ENCODE data around the gene SAMD4A.

SAMD4A gene

GRCh38 chr14:54667764-54668163 lies 100.8 kb downstream of the SAMD4A start:
- ChIA-PET CTCF (interaction anchor here (1.7 kb wide), 1 partner anchor 10 kb away, joined by 3 read pairs; no protein-coding TSS in a partner anchor), POLR2A (no interaction called here)
- TF ChIP-seq TARDBP (IDR thresholded peaks at IDR 0.05) = no peak
- no peak for TF ChIP-seq SP1 (IDR thresholded peaks at IDR 0.05)
- no peak for TF ChIP-seq ELF4 (IDR thresholded peaks at IDR 0.05)
- no peak for TF ChIP-seq BHLHE40 (IDR thresholded peaks at IDR 0.05; ENCODE audit: borderline replicate concordance)
- TF ChIP-seq CTBP1 (IDR thresholded peaks at IDR 0.05; ENCODE audit: borderline replicate concordance) = no peak
- TF ChIP-seq FOXK2 (IDR thresholded peaks at IDR 0.05) = no peak
- no peak for TF ChIP-seq ZNF384 (IDR thresholded peaks at IDR 0.05)
- no peak for DNase-seq (ENCODE audit: extremely low spot score)

DNA sequence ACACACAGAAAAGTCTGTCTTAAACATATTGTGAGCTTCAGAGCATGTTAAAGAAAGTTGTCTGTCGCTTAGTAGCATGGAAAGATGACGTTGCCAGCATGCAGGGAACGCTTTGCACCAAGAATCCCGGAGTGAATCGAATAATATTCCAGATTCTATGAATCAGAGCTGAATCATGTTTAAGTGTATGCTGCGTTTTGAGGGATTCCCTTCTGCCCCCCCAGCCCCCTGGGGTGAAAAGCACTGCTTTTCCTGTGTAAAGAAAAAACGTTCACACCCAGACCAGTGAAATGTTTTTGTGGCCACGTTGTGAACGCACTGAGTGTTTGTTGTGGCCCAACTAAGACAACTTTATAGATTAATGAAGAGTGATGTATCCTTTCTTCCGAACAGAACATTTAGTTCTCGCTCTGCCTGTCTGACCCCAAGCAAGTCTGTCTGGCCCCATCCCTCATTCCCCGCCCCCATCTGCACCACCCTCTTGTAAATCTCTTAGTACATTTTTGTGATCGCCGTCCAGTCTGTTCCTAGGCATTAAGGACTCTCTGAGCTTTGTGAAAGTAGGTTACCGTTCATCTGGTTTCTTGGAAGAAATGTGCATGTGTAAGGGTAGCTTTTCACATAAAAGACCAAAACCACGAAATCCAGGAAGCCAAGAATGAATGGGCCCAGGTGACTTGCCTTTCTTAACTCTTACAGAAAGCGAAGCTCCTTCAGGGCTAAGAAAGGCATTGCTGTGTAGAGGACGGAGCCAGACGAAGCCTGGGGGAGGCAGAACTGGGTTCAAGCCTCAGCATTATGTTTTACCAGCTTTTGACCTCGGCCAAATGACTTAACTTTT lies 103.0 kb downstream of the SAMD4A start:
- ChIA-PET CTCF (interaction anchor here (0.6 to 1.3 kb wide), 4 partner anchors 27 to 104 kb away, joined by 3 to 4 read pairs (median 4); no protein-coding TSS in a partner anchor), POLR2A (interaction anchor here (1.1 kb wide), 1 partner anchor 68 kb away, joined by 3 read pairs; no protein-coding TSS in a partner anchor)
- no peak for DNase-seq (ENCODE audit: extremely low spot score)
- TF ChIP-seq, protein P1, sequence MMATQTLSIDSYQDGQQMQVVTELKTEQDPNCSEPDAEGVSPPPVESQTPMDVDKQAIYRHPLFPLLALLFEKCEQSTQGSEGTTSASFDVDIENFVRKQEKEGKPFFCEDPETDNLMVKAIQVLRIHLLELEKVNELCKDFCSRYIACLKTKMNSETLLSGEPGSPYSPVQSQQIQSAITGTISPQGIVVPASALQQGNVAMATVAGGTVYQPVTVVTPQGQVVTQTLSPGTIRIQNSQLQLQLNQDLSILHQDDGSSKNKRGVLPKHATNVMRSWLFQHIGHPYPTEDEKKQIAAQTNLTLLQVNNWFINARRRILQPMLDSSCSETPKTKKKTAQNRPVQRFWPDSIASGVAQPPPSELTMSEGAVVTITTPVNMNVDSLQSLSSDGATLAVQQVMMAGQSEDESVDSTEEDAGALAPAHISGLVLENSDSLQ (IDR thresholded peaks at IDR 0.05) = no peak
- no peak for TF ChIP-seq L3MBTL2 (conservative IDR thresholded peaks at IDR 0.05)
- no peak for TF ChIP-seq NFRKB (IDR thresholded peaks at IDR 0.05)
- no peak for TF ChIP-seq TARDBP (IDR thresholded peaks at IDR 0.05)
- no peak for TF ChIP-seq CTBP1 (IDR thresholded peaks at IDR 0.05; ENCODE audit: borderline replicate concordance)
- no peak for TF ChIP-seq ARNT (IDR thresholded peaks at IDR 0.05)
- TF ChIP-seq FOXA1 (IDR thresholded peaks at IDR 0.05) = no peak
- TF ChIP-seq BHLHE40 (IDR thresholded peaks at IDR 0.05; ENCODE audit: borderline replicate concordance) = no peak
- no peak for TF ChIP-seq FOXM1 (IDR thresholded peaks at IDR 0.05; ENCODE audit: borderline replicate concordance)
- no peak for TF ChIP-seq ELF4 (IDR thresholded peaks at IDR 0.05)
- no peak for TF ChIP-seq HDGF (IDR thresholded peaks at IDR 0.05; ENCODE audit: borderline replicate concordance)
- TF ChIP-seq SUZ12 (IDR thresholded peaks at IDR 0.05) = no peak
- TF ChIP-seq LEF1 (IDR thresholded peaks at IDR 0.05; ENCODE audit: borderline replicate concordance) = no peak
- TF ChIP-seq FOXK2 (IDR thresholded peaks at IDR 0.05) = no peak
- no peak for TF ChIP-seq ZNF384 (IDR thresholded peaks at IDR 0.05)
- no peak for TF ChIP-seq SP1 (IDR thresholded peaks at IDR 0.05)

- TF ChIP-seq BHLHE40 (IDR thresholded peaks at IDR 0.05; ENCODE audit: borderline replicate concordance) (no peak), SUZ12 (IDR thresholded peaks at IDR 0.05) (no peak), ARNT (IDR thresholded peaks at IDR 0.05) (no peak), HDGF (IDR thresholded peaks at IDR 0.05; ENCODE audit: borderline replicate concordance) (no peak), LEF1 (IDR thresholded peaks at IDR 0.05; ENCODE audit: borderline replicate concordance) (no peak), NFRKB (IDR thresholded peaks at IDR 0.05) (no peak), FOXM1 (IDR thresholded peaks at IDR 0.05; ENCODE audit: borderline replicate concordance) (no peak), L3MBTL2 (conservative IDR thresholded peaks at IDR 0.05) (no peak), FOXK2 (IDR thresholded peaks at IDR 0.05) (no peak), ELF4 (IDR thresholded peaks at IDR 0.05) (no peak), FOXA1 (IDR thresholded peaks at IDR 0.05) (no peak), TARDBP (IDR thresholded peaks at IDR 0.05) (no peak), ZNF384 (IDR thresholded peaks at IDR 0.05) (no peak), CTBP1 (IDR thresholded peaks at IDR 0.05; ENCODE audit: borderline replicate concordance) (no peak), SP1 (IDR thresholded peaks at IDR 0.05) (no peak)
- TF ChIP-seq, protein P1 (IDR thresholded peaks at IDR 0.05) = no peak
- ChIA-PET POLR2A (interaction anchor here (1.0 kb wide), 1 partner anchor 105 kb away, joined by 3 read pairs; the partner anchor contains the start of gene SAMD4A), CTCF (no interaction called here)
- DNase-seq (ENCODE audit: extremely low spot score) = no peak
These were observed 104.6 kb downstream of the SAMD4A start for GRCh38 chr14:54671537-54671936.

- POLR2A ChIA-PET = interaction anchor here (0.9 kb wide), 1 partner anchor 50 kb away, joined by 3 read pairs; no protein-coding TSS in a partner anchor
- TF ChIP-seq LEF1 (IDR thresholded peaks at IDR 0.05; ENCODE audit: borderline replicate concordance) (no peak), TARDBP (IDR thresholded peaks at IDR 0.05) (no peak), HDGF (IDR thresholded peaks at IDR 0.05; ENCODE audit: borderline replicate concordance) (no peak)
- TF ChIP-seq, protein P1 (IDR thresholded peaks at IDR 0.05) = no peak
- CTCF ChIA-PET = interaction anchor here (0.9 kb wide), 1 partner anchor 305 kb away, joined by 3 read pairs; no protein-coding TSS in a partner anchor
- no peak for DNase-seq (ENCODE audit: extremely low spot score)
These were observed 105.3 kb downstream of the SAMD4A start for GRCh38 chr14:54672181-54672580.

DNA sequence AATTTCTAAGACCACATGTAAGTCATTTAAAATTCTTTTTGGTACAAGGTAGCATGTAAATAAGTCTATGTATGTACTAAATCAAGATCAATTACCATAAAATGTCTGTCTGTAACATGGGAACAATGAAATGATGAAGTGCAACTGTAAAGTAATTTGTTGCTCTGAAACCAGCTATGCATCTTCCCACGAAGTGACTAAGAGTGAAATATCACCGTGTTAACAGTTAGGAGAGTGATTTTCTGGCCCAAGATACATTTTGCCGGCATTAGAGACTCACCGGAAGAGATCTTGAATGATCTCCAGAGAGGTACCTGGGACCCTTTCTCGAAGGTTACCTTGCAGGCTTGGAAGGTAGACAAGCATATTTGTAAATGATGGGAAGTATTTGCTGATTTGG lies 105.8 kb downstream of the SAMD4A start:
- TF ChIP-seq ZNF384 (IDR thresholded peaks at IDR 0.05) (no peak), NFRKB (IDR thresholded peaks at IDR 0.05) (no peak), TARDBP (IDR thresholded peaks at IDR 0.05) (no peak), FOXK2 (IDR thresholded peaks at IDR 0.05) (no peak), BHLHE40 (IDR thresholded peaks at IDR 0.05; ENCODE audit: borderline replicate concordance) (no peak)
- no peak for DNase-seq (ENCODE audit: extremely low spot score)
- CTCF ChIA-PET = interaction anchor here (0.9 kb wide), 1 partner anchor 306 kb away, joined by 3 read pairs; no protein-coding TSS in a partner anchor
- POLR2A ChIA-PET = interaction anchor here (0.9 kb wide), 1 partner anchor 50 kb away, joined by 3 read pairs; no protein-coding TSS in a partner anchor

Measured in HEK293T (cell line).